ENCODE data around the gene NDUFAF3. TPM values are rescaled to one million over a fixed set of nuclear protein-coding genes. Genes with fewer than 3 reads are reported as not detected.

Gene NDUFAF3
- polyA plus RNA-seq, 1 of the 3 experiments (the other 2 are of a cell fraction): 104 TPM

DNA sequence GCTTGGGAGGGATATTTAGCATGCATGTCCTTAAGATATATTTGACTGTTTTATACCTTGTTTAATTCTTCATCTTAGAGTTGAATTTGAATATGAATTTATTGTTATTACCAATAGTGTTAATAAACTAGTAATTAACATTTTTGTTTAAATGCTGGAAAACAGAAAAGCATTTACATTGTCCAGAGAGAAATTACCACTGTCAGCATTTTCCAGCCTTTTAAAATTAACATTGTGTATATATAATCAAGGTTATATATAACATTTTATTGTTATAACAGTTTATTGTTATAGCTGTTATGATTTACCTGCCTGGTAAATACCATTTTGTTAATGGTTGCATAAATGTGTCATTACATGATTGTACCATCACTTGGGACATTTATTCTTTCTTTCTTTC lies 39.9 kb upstream of the NDUFAF3 start:
- Histone ChIP-seq H3K79me2 (ENCODE audit: insufficient read depth) (no peaks in the 10 kb centered on the region), H4K20me1 (ENCODE audit: insufficient read depth) (no peaks in the 10 kb centered on the region), H3K4me3 (ENCODE audit: low read depth in 2 of 2, low read length in 1 of 2) (no peak overlapping the region), H3K27ac (ENCODE audit: low read depth in 2 of 2, low read length in 1 of 2) (no peak overlapping the region), H3K4me2 (no peak overlapping the region), H3F3A (replicated peaks; ENCODE audit: insufficient read depth) (no peaks in the 10 kb centered on the region), H3K36me3 (replicated peaks in 1 of 2; ENCODE audit: control insufficient read depth in 1 of 2, insufficient read depth in 2 of 2, low read length in 1 of 2) (peaks cover 43 to 63% of the 10 kb centered on the region in 2 experiments), H3K9me3 (no peaks in the 10 kb centered on the region), H3K4me1 (ENCODE audit: control insufficient read depth in 1 of 2, insufficient read depth in 2 of 2, low read depth in 1 of 2, low read length in 1 of 2) (no peaks in the 10 kb centered on the region), H3K27me3 (ENCODE audit: insufficient read depth) (no peaks in the 10 kb centered on the region), H2AFZ (ENCODE audit: low read depth) (no peak overlapping the region), H3K9ac (no peak overlapping the region), H3K9me2 (no peaks in the 10 kb centered on the region)
- no peak for DNase-seq
- no peak for TF ChIP-seq FOSL2 (IDR thresholded peaks at IDR 0.05; ENCODE audit: borderline replicate concordance, low read depth)
- TF ChIP-seq, protein P1, sequence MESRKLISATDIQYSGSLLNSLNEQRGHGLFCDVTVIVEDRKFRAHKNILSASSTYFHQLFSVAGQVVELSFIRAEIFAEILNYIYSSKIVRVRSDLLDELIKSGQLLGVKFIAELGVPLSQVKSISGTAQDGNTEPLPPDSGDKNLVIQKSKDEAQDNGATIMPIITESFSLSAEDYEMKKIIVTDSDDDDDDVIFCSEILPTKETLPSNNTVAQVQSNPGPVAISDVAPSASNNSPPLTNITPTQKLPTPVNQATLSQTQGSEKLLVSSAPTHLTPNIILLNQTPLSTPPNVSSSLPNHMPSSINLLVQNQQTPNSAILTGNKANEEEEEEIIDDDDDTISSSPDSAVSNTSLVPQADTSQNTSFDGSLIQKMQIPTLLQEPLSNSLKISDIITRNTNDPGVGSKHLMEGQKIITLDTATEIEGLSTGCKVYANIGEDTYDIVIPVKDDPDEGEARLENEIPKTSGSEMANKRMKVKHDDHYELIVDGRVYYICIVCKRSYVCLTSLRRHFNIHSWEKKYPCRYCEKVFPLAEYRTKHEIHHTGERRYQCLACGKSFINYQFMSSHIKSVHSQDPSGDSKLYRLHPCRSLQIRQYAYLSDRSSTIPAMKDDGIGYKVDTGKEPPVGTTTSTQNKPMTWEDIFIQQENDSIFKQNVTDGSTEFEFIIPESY (IDR thresholded peaks at IDR 0.05; ENCODE audit: borderline replicate concordance, low read depth): no peak
- TF ChIP-seq RCOR1 (IDR thresholded peaks at IDR 0.05; ENCODE audit: low read length): no peak
- TF ChIP-seq POLR2AphosphoS5 (IDR thresholded peaks at IDR 0.05; ENCODE audit: low read depth, low read length): no peak
- no peak for TF ChIP-seq RAD21 (IDR thresholded peaks at IDR 0.05; ENCODE audit: low read length)
- no peak for TF ChIP-seq GATA2 (CRISPR knock-in tag; IDR thresholded peaks at IDR 0.05)
- no peak for TF ChIP-seq RXRA (IDR thresholded peaks at IDR 0.05; ENCODE audit: borderline replicate concordance, low read depth)
- TF ChIP-seq PBX3 (IDR thresholded peaks at IDR 0.05): no peak
- TF ChIP-seq FOXM1 (IDR thresholded peaks at IDR 0.05; ENCODE audit: low read depth): no peak
- TF ChIP-seq SIN3A (IDR thresholded peaks at IDR 0.05; ENCODE audit: borderline replicate concordance, low read depth, low read length): no peak
- no peak for TF ChIP-seq JUND (IDR thresholded peaks at IDR 0.05)
- no peak for TF ChIP-seq EP300 (IDR thresholded peaks at IDR 0.05; ENCODE audit: borderline replicate concordance in 1 of 2, low read depth in 1 of 2, low read length in 1 of 2)
- TF ChIP-seq RFX5 (IDR thresholded peaks at IDR 0.05; ENCODE audit: low read length): no peak
- no peak for TF ChIP-seq MAX (IDR thresholded peaks at IDR 0.05; ENCODE audit: low read depth)
- no peak for TF ChIP-seq ELF1 (IDR thresholded peaks at IDR 0.05)
- TF ChIP-seq FOXJ3 (CRISPR knock-in tag; IDR thresholded peaks at IDR 0.05): no peak
- TF ChIP-seq TEAD4 (IDR thresholded peaks at IDR 0.05; ENCODE audit: borderline replicate concordance, insufficient read depth): no peak
- no peak for TF ChIP-seq MEF2A (IDR thresholded peaks at IDR 0.05; ENCODE audit: borderline replicate concordance, low read depth)
- TF ChIP-seq CHD2 (IDR thresholded peaks at IDR 0.05; ENCODE audit: low read length, partially characterized antibody): no peak
- CTCF ChIA-PET: no interaction called here
- POLR2A ChIA-PET: no interaction called here

Measured in SK-N-SH (cell line).